Spleen (tissue), 11 donors: ENCODE measurements around the gene TXLNA. TPM values are rescaled to one million over a fixed set of nuclear protein-coding genes. Genes with fewer than 3 reads are reported as not detected.

ENCODE experiments used
- DNase-seq: peaks from one replicate; pipeline ENCODE4 v3.0.0-alpha.2; 2020
- H3K27ac ChIP-seq, 8 donors: fragments of 200-600 bp; sonication (generic) in 7 of 8; 1 replicate in 4 of 8; 2 replicates in 4 of 8; pipeline versions ENCODE4 v1.5.0 to v1.8.0; 2016 to 2021; ENCODE audit warnings: inconsistent platforms in 4 of 8, mild to moderate bottlenecking in 4 of 8, moderate library complexity in 1 of 8
- H3K27me3 ChIP-seq, 7 donors: fragments of 200-600 bp; sonication (generic) in 6 of 7; replicated peaks in 1 of 7; 1 replicate in 4 of 7; 2 replicates in 3 of 7; pipeline versions ENCODE4 v1.5.0 to v1.8.0; 2016 to 2021; ENCODE audit warnings: inconsistent platforms in 3 of 7, mild to moderate bottlenecking in 1 of 7
- H3K36me3 ChIP-seq, 6 donors: fragments of 200-600 bp; sonication (generic) in 5 of 6; 1 replicate in 4 of 6; 2 replicates in 2 of 6; pipeline versions ENCODE4 v1.5.0 to v1.8.0; 2016 to 2021; ENCODE audit warnings: inconsistent platforms in 2 of 6
- H3K4me1 ChIP-seq, 6 donors: fragments of 200-600 bp; sonication (generic) in 5 of 6; 1 replicate in 3 of 6; 2 replicates in 3 of 6; pipeline versions ENCODE4 v1.5.0 to v1.8.0; 2016 to 2021; ENCODE audit warnings: inconsistent platforms in 3 of 6
- H3K4me3 ChIP-seq, 8 donors: fragments of 200-600 bp; sonication (generic) in 7 of 8; 1 replicate in 4 of 8; 2 replicates in 4 of 8; pipeline versions ENCODE4 v1.5.0 to v1.8.0; 2016 to 2021; ENCODE audit warnings: inconsistent platforms in 4 of 8, mild to moderate bottlenecking in 4 of 8, moderate library complexity in 2 of 8
- H3K9me3 ChIP-seq, 8 donors: fragments of 200-600 bp; sonication (generic) in 7 of 8; 1 replicate in 4 of 8; 2 replicates in 4 of 8; pipeline versions ENCODE4 v1.5.0 to v1.8.0; 2016 to 2021; ENCODE audit warnings: inconsistent platforms in 4 of 8
- POLR2A ChIP-seq, 3 donors: fragments of 450-650 bp; IDR thresholded peaks; one replicate each; pipeline ENCODE4 v1.5.1; 2017; ENCODE audit warnings: antibody characterized with exemption in 3 of 3, mild to moderate bottlenecking in 1 of 3
- POLR2AphosphoS5 ChIP-seq, 3 donors: sonication (generic); formaldehyde crosslinking; IDR thresholded peaks; one replicate each; pipeline ENCODE4 v1.5.1; 2017; ENCODE audit warnings: antibody characterized with exemption in 3 of 3
- WGBS, 5 donors: extraction: QIAGEN DNeasy Blood & Tissue Kit in 3 of 5; methylation state at CpG; one replicate each; pipeline versions ENCODE4 v1.1.5 to v1.1.7; 2013 to 2018; 5-methylcytosine and 5-hydroxymethylcytosine counted together
- intact Hi-C: fragments of 100-400 bp; cut with DNase I; formaldehyde crosslinking; loops from one replicate; pipeline ENCODE4 v1.15.0; 2023; ENCODE audit warnings: low total_unique reads
- polyA plus RNA-seq, 3 donors: library from polyadenylated mRNA; stranded (reverse); fragments of 200-250 nt; gene quantifications; one replicate each; pipeline ENCODE4 v1.2.1, GENCODE V29; 2013
- total RNA-seq, 7 donors: library from RNA; depleted of rRNA in 3 of 7; stranded (reverse); fragments of >200 nt in 3 of 7; fragmentation: NEBNext Ultra II Directional in 4 of 7; extraction: Animal tissue kit (Norgen Biotek cat#: 25700) in 4 of 7; gene quantifications; one replicate each; pipeline versions ENCODE4 v1.1.0 to v1.2.1, GENCODE V29; 2016 to 2021
- TF ChIP-seq, protein P1 (sequence below), 11 experiments: fragments of 200-600 bp in 7 of 11; fragments of 450-650 bp in 4 of 11; sonication (generic) in 4 of 11; IDR thresholded peaks in 8 of 11; conservative IDR thresholded peaks in 3 of 11; 1 replicate in 7 of 11; 2 replicates in 4 of 11; pipeline versions ENCODE4 v1.4.0 to v1.8.0; 2016 to 2021; ENCODE audit warnings: antibody characterized with exemption in 11 of 11, inconsistent platforms in 4 of 11, mild to moderate bottlenecking in 1 of 11
- donor health status: healthy with polysubstance abuse.
- donor health status: DM: no; HTN: no; CAD: no; lungs with moderate emphysema.
- donor health status: DM: no; HTN: no; CAD: no.
- donor health status: Bipolar disorder and iron deficiency.
- donor health status: healthy.
- donor health status: DM: no; HTN: no; CAD: no.
- donor health status: DM: yes; HTN: yes; CAD: no.

TXLNA gene
- total and polyA plus RNA-seq, 10 donors = 8.7 to 49.3 (median 41.3) TPM

GRCh38 chr1:32192220-32192948, 12.9 kb downstream of the TXLNA start:
- 86 to 98% (median 96%) methylated on average over 8 of the region's 8 CpGs for WGBS, 5 donors
- Histone ChIP-seq H3K27me3 (no peaks in the 10 kb centered on the region), H3K9me3 (no peaks in the 10 kb centered on the region), H3K36me3 (peaks cover 12 to 100% (median 97%) of the 10 kb centered on the region in 6 donors), H3K27ac (no peak overlapping the region), H3K4me3 (no peak overlapping the region), H3K4me1 (peaks cover 3 to 27% (median 12%) of the 10 kb centered on the region in 6 donors)
- intact Hi-C loops = no loop called here
- TF ChIP-seq, protein P1, sequence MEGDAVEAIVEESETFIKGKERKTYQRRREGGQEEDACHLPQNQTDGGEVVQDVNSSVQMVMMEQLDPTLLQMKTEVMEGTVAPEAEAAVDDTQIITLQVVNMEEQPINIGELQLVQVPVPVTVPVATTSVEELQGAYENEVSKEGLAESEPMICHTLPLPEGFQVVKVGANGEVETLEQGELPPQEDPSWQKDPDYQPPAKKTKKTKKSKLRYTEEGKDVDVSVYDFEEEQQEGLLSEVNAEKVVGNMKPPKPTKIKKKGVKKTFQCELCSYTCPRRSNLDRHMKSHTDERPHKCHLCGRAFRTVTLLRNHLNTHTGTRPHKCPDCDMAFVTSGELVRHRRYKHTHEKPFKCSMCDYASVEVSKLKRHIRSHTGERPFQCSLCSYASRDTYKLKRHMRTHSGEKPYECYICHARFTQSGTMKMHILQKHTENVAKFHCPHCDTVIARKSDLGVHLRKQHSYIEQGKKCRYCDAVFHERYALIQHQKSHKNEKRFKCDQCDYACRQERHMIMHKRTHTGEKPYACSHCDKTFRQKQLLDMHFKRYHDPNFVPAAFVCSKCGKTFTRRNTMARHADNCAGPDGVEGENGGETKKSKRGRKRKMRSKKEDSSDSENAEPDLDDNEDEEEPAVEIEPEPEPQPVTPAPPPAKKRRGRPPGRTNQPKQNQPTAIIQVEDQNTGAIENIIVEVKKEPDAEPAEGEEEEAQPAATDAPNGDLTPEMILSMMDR (IDR thresholded peaks at IDR 0.05 in 8 of 11, conservative IDR thresholded peaks at IDR 0.05 in 3 of 11) = no peak
- TF ChIP-seq POLR2AphosphoS5 (IDR thresholded peaks at IDR 0.05) = no peak
- no peak for DNase-seq

GRCh38 chr1:32194984-32195383, 15.5 kb downstream of the TXLNA start:
- 90 to 100% (median 97%) methylated on average over 3 to 6 of the region's 6 CpGs for WGBS, 5 donors
- Histone ChIP-seq H3K27ac (no peak overlapping the region), H3K9me3 (no peaks in the 10 kb centered on the region), H3K4me1 (peaks cover 3 to 36% (median 16%) of the 10 kb centered on the region in 6 donors), H3K4me3 (no peak overlapping the region), H3K27me3 (no peaks in the 10 kb centered on the region), H3K36me3 (peaks cover 10 to 88% (median 75%) of the 10 kb centered on the region in 6 donors)
- TF ChIP-seq POLR2AphosphoS5 (IDR thresholded peaks at IDR 0.05) (peak in 2 of 3 donors; percentile 14 to 49), POLR2A (IDR thresholded peaks at IDR 0.05) (no peak)
- intact Hi-C loops = no loop called here
- DNase-seq = peak; percentile 49

DNA sequence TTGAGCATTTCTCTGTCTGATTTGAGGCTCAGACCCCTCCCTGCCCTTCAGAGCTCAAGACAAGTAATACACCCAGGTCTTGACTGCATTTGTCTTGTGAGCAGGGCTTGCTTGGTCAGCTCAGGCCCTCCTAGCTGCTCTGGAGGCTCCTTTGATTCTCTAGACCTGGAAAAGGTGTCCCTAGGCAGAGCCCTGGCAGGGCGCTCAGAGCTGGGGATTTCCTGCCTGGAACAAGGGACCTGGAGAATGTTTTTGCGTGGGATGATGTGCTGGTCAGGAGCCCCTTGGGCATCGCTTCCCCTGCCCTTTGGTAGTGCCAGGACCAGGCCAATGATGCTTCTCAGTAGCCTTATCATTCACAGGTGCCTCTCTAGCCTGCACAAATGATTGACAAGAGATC, 16.1 kb downstream of the TXLNA start:
- no peaks in the 10 kb centered on the region for H3K9me3 ChIP-seq
- peaks cover 8 to 83% (median 70%) of the 10 kb centered on the region in 6 donors for H3K36me3 ChIP-seq
- peaks cover 3 to 41% (median 21%) of the 10 kb centered on the region in 6 donors for H3K4me1 ChIP-seq
- H3K4me3 ChIP-seq = no peak overlapping the region
- DNase-seq = peak; percentile 48
- H3K27ac ChIP-seq = no peak overlapping the region
- intact Hi-C loops = no loop called here
- no peaks in the 10 kb centered on the region for H3K27me3 ChIP-seq
- WGBS, 5 donors = 83 to 98% (median 93%) methylated on average over 3 of the region's 3 CpGs
- TF ChIP-seq POLR2A (IDR thresholded peaks at IDR 0.05) (no peak), POLR2AphosphoS5 (IDR thresholded peaks at IDR 0.05) (no peak)
- TF ChIP-seq, protein P1 (IDR thresholded peaks at IDR 0.05 in 8 of 11, conservative IDR thresholded peaks at IDR 0.05 in 3 of 11) = no peak

GRCh38 chr1:32195972-32196823, 16.7 kb downstream of the TXLNA start:
- Histone ChIP-seq H3K9me3 (no peaks in the 10 kb centered on the region), H3K4me1 (peaks cover 3 to 48% (median 26%) of the 10 kb centered on the region in 6 donors), H3K36me3 (peaks cover 8 to 76% (median 63%) of the 10 kb centered on the region in 6 donors), H3K27ac (peak overlapping the region in 1 of 8 donors; percentile 42), H3K4me3 (no peak overlapping the region), H3K27me3 (no peaks in the 10 kb centered on the region)
- DNase-seq = peak; percentile 22
- no peak for TF ChIP-seq POLR2AphosphoS5 (IDR thresholded peaks at IDR 0.05)
- no peak for TF ChIP-seq POLR2A (IDR thresholded peaks at IDR 0.05)
- TF ChIP-seq, protein P1 (IDR thresholded peaks at IDR 0.05 in 8 of 11, conservative IDR thresholded peaks at IDR 0.05 in 3 of 11) = no peak
- intact Hi-C loops = no loop called here
